A673 (cell line): Measurements from ENCODE around the gene SLC22A23. TPM values are rescaled to one million over a fixed set of nuclear protein-coding genes. Genes with fewer than 3 reads are reported as not detected.

Experiments
- BruUV-seq: library from RNA; stranded (reverse); fragments of 400-500 nt; replicated peaks from 2 replicates; lab custom pipeline; 2021; lab: Mats Ljungman, UMichigan
- CTCF ChIA-PET: fragments of 300-600 bp; sonication (Branson Sonifier 250); formaldehyde crosslinking; loops from one replicate; lab custom pipeline; 2022; ENCODE audit warnings: antibody characterized with exemption; lab: Charles Lee
- POLR2A ChIA-PET: fragments of 300-600 bp; sonication (Branson Sonifier 250); formaldehyde crosslinking; loops from one replicate; lab custom pipeline; 2022; ENCODE audit warnings: antibody characterized with exemption; ENCODE audit not compliant: low non-redundant PET; lab: Charles Lee
- DNase-seq: peaks from one replicate; pipeline ENCODE4 v3.0.0-alpha.2; 2015; ENCODE audit warnings: low spot score
- H3K27ac ChIP-seq: fragments of 200-600 bp; sonication (generic); 2 replicates; pipeline ENCODE4 v1.5.1; 2016; ENCODE audit warnings: mixed run types, low read depth, mild to moderate bottlenecking, mixed read lengths, antibody characterized with exemption, low read length; ENCODE audit not compliant: poor library complexity, severe bottlenecking
- H3K27me3 ChIP-seq: fragments of 200-600 bp; sonication (generic); replicated peaks from 2 replicates; pipeline ENCODE4 v1.6.1; 2017; ENCODE audit warnings: mixed run types, low read depth, mild to moderate bottlenecking, mixed read lengths, antibody characterized with exemption, low read length; ENCODE audit not compliant: insufficient read depth, poor library complexity
- H3K36me3 ChIP-seq: fragments of 200-600 bp; sonication (generic); 2 replicates; pipeline ENCODE4 v1.6.1; 2016; ENCODE audit warnings: mixed run types, mild to moderate bottlenecking, mixed read lengths, antibody characterized with exemption, low read length; ENCODE audit not compliant: insufficient read depth, poor library complexity, severe bottlenecking
- H3K4me1 ChIP-seq: fragments of 200-600 bp; sonication (generic); 2 replicates; pipeline ENCODE4 v1.6.1; 2017; ENCODE audit warnings: mixed run types, mild to moderate bottlenecking, mixed read lengths, antibody characterized with exemption, low read length; ENCODE audit not compliant: insufficient read depth, poor library complexity, severe bottlenecking
- H3K4me3 ChIP-seq: fragments of 200-600 bp; sonication (generic); 2 replicates; pipeline ENCODE4 v1.5.1; 2016; ENCODE audit warnings: low read depth, mixed run types, mild to moderate bottlenecking, mixed read lengths, low read length; ENCODE audit not compliant: poor library complexity, severe bottlenecking
- H3K9me3 ChIP-seq: fragments of 200-600 bp; sonication (generic); 2 replicates; pipeline ENCODE4 v1.6.1; 2016; ENCODE audit warnings: mixed run types, low read depth, mild to moderate bottlenecking, mixed read lengths, antibody characterized with exemption, low read length; ENCODE audit not compliant: poor library complexity, severe bottlenecking
- CTCF ChIP-seq: fragments of 300-800, 200-600 bp; sonication (generic); conservative IDR thresholded peaks from 2 replicates; pipeline ENCODE4 v1.5.1; 2017; ENCODE audit warnings: low read depth, mild to moderate bottlenecking, antibody characterized with exemption, low read length, moderate library complexity, mixed read lengths
- EZH2 ChIP-seq: fragments of 200-600 bp; sonication (generic); IDR thresholded peaks from 2 replicates; pipeline ENCODE4 v1.6.1; 2017; ENCODE audit warnings: borderline replicate concordance, low read depth, mild to moderate bottlenecking, mixed read lengths, antibody characterized with exemption, low read length; ENCODE audit not compliant: poor library complexity, severe bottlenecking
- intact Hi-C: fragments of 100-400 bp; cut with micrococcal nuclease; formaldehyde crosslinking; loops from one replicate; pipeline ENCODE4 v1.10.0; 2022; ENCODE audit not compliant: unreplicated experiment
- total RNA-seq: library from RNA; stranded (reverse); gene quantifications from 2 replicates; pipeline ENCODE4 v1.2.3, GENCODE V29; 2021

The SLC22A23 gene
- total RNA-seq, 1 experiment from 2014 or later, result 6.2 TPM

- intact Hi-C loops, result no loop called here
- no peaks in the 10 kb centered on the region for H3K27me3 ChIP-seq
- BruUV-seq, result no TSS peak
- H3K9me3 ChIP-seq, result no peaks in the 10 kb centered on the region
- H3K36me3 ChIP-seq, result no peaks in the 10 kb centered on the region
- no peak for TF ChIP-seq EZH2
- no peak for TF ChIP-seq CTCF
- ChIA-PET CTCF (no interaction called here), POLR2A (no interaction called here)
- peaks cover 5% of the 10 kb centered on the region for H3K4me1 ChIP-seq
- no peak overlapping the region for H3K27ac ChIP-seq
- DNase-seq, result no peak
- no peak overlapping the region for H3K4me3 ChIP-seq
These were observed 142.7 kb downstream of the SLC22A23 start for GRCh38 chr6:3314176-3314575.

GRCh38 chr6:3312604-3313231 is 144.1 kb downstream of the SLC22A23 start:
- TF ChIP-seq CTCF, result no peak
- no peak for TF ChIP-seq EZH2
- no peaks in the 10 kb centered on the region for H3K9me3 ChIP-seq
- no peak overlapping the region for H3K4me3 ChIP-seq
- H3K27me3 ChIP-seq, result no peaks in the 10 kb centered on the region
- ChIA-PET POLR2A (no interaction called here), CTCF (no interaction called here)
- DNase-seq, result no peak
- no peak overlapping the region for H3K27ac ChIP-seq
- no peaks in the 10 kb centered on the region for H3K36me3 ChIP-seq
- intact Hi-C loops, result no loop called here
- no TSS peak for BruUV-seq
- H3K4me1 ChIP-seq, result peaks cover 5% of the 10 kb centered on the region

GRCh38 chr6:3311826-3312225 is 145.0 kb downstream of the SLC22A23 start:
- Histone ChIP-seq H3K9me3 (no peaks in the 10 kb centered on the region), H3K4me1 (peaks cover 5% of the 10 kb centered on the region), H3K36me3 (no peaks in the 10 kb centered on the region), H3K27me3 (no peaks in the 10 kb centered on the region), H3K4me3 (no peak overlapping the region), H3K27ac (no peak overlapping the region)
- BruUV-seq, result no TSS peak
- TF ChIP-seq CTCF (no peak), EZH2 (no peak)
- intact Hi-C loops, result no loop called here
- ChIA-PET POLR2A (no interaction called here), CTCF (no interaction called here)
- DNase-seq, result no peak
